Kidney epithelial cell (primary cell): Measurements from ENCODE around the gene SLC29A2. TPM values are rescaled to one million over a fixed set of nuclear protein-coding genes. Genes with fewer than 3 reads are reported as not detected.

Experiments used
- DNase-seq: peaks from one replicate; pipeline ENCODE4 v3.0.0-alpha.2; 2010; ENCODE audit warnings: low read depth
- H3K27me3 ChIP-seq: 2 replicates; pipeline ENCODE4 v1.6.0; 2011; ENCODE audit warnings: low read length; ENCODE audit not compliant: control insufficient read depth, insufficient read depth
- H3K36me3 ChIP-seq: 2 replicates; pipeline ENCODE4 v1.5.1; 2011; ENCODE audit warnings: low read length; ENCODE audit not compliant: control insufficient read depth, insufficient read depth
- H3K4me3 ChIP-seq: 2 replicates; pipeline ENCODE4 v1.5.1; 2011; ENCODE audit warnings: low read depth, mild to moderate bottlenecking, control low read depth, low read length
- total RNA-seq: library from RNA; depleted of rRNA; stranded (reverse); fragments of >200 nt; gene quantifications from 2 replicates; pipeline ENCODE4 v1.2.3, GENCODE V29; 2015
- TF ChIP-seq, protein P1 (sequence below): IDR thresholded peaks from 2 replicates; pipeline ENCODE4 v1.5.1; 2011; ENCODE audit warnings: mild to moderate bottlenecking, moderate library complexity, low read length, control low read depth, inconsistent platforms; ENCODE audit not compliant: insufficient read depth, poor library complexity, severe bottlenecking

Gene SLC29A2
- total RNA-seq, 1 donor from 2014 or later = 5.5 TPM

DNA sequence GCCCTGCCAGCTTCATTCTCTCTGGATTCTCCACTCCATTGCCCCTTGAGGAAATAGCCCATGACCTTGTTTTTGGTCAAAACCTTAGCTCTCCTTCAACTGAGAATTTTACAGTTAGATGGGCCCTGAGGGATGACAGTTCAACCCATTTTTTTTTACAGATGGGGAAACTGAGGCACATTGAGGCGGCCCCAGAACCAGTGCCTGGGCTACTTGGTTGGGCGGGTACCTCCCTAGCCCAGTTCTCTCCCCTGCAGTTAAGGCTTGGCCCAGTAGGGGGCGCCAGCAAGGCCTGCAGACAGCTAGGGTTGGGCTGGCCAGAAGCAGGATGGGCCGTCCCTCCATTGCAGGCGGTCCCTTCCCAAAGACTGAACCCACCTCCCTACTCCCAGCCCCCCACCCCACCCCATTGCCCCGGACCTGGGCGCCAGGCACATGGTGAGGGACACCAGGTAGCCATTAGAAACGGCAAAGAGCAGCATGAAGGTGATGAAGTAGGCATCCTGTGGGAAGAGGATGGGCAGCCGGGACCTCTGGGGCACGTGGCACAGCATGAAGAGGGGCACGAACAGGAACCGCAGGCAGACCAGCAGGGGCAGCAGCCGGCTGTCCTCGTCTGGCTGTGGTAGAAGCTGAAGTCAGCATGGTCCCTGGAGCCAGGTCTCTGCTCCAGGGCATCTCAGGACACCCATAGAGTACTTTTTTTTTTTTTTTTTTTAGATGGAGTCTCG is 7.6 kb downstream of the SLC29A2 start:
- no peak for DNase-seq
- H3K36me3 ChIP-seq = no peaks in the 10 kb centered on the region
- TF ChIP-seq, protein P1, sequence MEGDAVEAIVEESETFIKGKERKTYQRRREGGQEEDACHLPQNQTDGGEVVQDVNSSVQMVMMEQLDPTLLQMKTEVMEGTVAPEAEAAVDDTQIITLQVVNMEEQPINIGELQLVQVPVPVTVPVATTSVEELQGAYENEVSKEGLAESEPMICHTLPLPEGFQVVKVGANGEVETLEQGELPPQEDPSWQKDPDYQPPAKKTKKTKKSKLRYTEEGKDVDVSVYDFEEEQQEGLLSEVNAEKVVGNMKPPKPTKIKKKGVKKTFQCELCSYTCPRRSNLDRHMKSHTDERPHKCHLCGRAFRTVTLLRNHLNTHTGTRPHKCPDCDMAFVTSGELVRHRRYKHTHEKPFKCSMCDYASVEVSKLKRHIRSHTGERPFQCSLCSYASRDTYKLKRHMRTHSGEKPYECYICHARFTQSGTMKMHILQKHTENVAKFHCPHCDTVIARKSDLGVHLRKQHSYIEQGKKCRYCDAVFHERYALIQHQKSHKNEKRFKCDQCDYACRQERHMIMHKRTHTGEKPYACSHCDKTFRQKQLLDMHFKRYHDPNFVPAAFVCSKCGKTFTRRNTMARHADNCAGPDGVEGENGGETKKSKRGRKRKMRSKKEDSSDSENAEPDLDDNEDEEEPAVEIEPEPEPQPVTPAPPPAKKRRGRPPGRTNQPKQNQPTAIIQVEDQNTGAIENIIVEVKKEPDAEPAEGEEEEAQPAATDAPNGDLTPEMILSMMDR = peak; percentile 88
- no peaks in the 10 kb centered on the region for H3K27me3 ChIP-seq
- H3K4me3 ChIP-seq = no peak overlapping the region

DNA sequence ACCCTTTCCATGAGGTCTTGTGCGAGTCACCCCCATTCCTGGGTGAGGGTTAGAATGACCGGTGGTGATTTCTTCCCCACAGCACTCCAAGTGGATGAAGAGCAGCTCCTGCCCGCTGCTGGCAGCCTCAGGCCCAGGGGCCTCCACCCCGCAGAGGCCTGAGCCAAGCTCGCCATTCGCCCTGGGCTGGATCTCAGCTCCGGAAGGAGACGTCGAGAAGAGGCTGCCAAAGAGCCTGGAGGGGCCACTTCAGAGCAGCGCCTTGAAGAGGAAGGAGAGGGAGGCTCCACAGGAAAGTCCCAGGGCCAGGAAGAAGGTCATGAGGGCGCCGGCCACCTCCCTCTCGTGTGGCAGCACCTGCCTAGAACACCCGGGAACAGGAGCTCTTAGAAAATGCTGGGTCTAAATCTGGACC is 8.4 kb downstream of the SLC29A2 start:
- TF ChIP-seq, protein P1 = no peak
- H3K27me3 ChIP-seq = no peaks in the 10 kb centered on the region
- no peaks in the 10 kb centered on the region for H3K36me3 ChIP-seq
- no peak for DNase-seq
- no peak overlapping the region for H3K4me3 ChIP-seq

DNA sequence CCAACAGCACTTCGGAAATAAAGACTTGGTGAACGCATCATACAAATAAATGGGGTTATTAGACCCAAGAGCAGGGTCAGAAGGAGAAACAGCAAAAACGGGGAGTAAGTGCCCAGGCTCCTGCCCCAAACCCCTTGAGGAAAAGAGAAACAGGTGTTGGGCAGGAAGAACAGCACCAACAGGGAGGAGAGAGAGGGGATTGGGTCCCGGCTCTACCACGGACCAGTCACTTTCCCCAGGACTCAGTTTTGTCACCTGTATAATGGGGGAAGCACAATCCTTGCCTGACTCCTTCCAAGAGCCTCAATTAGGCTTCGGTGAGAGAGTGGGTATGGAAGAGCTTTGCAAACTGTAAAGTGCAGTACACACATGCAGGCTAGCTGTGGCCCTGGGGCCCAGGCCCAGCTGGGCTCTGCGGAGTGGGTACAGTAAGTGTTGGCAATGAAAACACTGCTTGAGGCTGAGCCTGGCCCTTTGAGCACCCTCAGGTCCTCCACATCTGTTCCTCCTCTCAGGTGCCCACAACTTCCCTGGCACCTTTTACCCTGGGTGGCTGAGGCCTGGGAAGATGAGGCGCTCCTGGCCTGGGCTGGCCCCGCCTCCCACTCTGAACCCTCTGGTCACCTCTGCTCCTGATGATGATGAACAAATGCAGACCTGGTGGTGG is 8.9 kb downstream of the SLC29A2 start:
- TF ChIP-seq, protein P1 = no peak
- Histone ChIP-seq H3K27me3 (no peaks in the 10 kb centered on the region), H3K4me3 (no peak overlapping the region), H3K36me3 (no peaks in the 10 kb centered on the region)
- no peak for DNase-seq

DNA sequence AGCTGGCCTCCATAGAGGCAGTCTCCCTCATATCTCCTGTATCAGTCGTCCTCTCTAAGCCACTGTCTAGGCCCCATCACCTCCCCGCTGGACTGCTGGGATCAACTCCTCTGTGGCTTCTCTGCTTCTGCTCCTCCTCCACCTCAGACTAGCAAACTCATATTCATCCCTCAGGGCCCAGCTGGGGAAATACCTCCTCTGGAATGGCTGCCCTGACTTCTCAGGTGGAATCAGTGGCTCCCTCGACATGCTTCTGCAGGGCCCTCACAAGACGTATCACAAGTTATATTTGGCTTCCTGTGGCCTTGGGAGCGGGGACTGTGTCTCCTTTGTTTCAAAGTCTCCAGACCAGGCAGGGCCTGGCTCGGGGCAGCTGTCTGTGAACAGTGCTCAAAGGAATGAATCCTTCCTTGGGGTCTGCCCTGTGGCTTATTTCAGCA is 10.0 kb downstream of the SLC29A2 start:
- Histone ChIP-seq H3K36me3 (no peaks in the 10 kb centered on the region), H3K4me3 (no peak overlapping the region), H3K27me3 (no peaks in the 10 kb centered on the region)
- no peak for DNase-seq
- TF ChIP-seq, protein P1 = no peak

DNA sequence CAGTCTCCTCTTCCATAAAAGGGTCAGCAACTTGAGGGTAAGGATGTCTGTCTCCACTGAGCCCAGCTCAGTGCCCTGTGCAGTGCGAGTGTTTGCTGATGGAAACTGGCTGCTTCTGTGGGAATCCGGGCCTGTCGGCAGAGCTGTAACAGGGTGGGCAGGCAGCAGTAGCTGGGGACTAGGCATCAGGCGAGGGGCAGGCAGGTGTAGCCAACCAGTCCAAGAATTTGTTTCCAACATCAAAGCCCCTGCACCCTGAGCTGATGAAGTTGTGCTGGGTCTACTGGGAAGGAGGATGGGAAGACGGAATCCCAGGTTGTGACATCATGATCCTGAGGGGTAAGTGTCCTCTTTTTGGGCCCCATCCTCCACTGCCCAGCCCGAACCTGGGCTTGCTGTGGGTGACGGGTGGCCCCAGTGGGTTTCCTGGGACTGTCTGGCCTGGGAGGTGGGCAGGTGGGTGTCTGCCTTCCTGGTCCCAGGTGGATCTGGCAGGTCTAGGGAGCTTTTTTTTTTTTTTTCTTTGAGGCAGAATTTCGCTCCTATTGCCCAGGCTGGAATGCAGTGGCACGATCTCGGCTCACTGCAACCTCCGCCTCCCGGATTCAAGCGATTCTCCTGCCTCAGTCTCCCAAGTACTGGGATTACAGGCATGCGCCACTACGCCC is 11.0 kb downstream of the SLC29A2 start:
- TF ChIP-seq, protein P1 = no peak
- H3K4me3 ChIP-seq = no peak overlapping the region
- H3K36me3 ChIP-seq = no peaks in the 10 kb centered on the region
- no peak for DNase-seq
- no peaks in the 10 kb centered on the region for H3K27me3 ChIP-seq
